NCI-H69 (cell line): Measurements from ENCODE around the gene TSPO.

Experiments used
- DNase-seq: peaks from one replicate; lab custom pipeline; 2025; lab: John Stamatoyannopoulos, UW

The TSPO gene

GRCh38 chr22:43202326-43202725 lies 51.0 kb downstream of the TSPO start:
- DNase-seq = no peak

- no peak for DNase-seq
Observed at GRCh38 chr22:43202756-43203410, 51.5 kb downstream of the TSPO start.

DNA sequence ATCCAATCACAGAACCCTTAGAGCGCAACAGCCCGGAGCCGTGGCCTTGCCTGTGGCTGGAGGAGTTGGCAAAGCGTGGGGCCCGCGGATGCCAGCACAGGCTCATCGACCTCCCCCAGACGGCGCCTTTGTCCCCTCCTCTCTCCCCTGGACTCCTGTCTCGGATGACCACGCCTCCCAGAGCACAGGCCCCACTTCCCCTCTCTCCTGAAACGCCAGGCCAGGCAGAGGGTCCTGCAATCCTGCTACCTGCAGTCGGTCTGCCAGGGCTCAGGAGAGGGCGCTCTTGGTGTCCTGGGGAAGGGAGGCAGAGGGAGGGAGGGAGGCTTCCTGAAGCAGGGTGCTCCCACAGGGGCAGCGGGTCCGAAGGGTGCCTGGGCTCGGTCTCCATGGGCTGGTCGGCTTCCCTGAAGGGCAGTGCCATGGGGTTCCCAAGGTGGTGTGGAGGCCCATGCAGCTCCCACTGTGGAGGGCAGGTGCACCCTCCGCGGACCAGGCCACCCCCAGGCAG lies 52.2 kb downstream of the TSPO start:
- no peak for DNase-seq

DNA sequence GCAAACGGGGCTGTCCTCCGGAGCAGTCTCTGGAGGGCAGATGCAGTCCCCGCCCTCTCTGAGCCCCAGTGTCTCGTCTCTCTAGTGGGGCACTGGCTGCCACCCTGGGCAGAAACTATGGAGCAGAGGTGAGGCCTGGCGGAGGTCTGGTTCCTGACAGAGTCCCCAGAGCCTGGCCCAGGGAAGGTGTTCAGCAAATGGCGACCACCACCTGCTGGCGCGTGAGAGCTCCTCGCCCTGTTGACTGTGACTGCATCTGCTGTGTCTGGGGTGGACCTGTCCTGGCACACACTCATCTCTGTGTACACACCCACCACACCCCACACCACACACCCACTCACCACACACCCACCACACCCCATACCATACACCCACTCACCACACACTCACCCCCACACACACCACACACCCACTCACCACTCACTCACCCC lies 53.9 kb downstream of the TSPO start:
- DNase-seq = no peak

DNA sequence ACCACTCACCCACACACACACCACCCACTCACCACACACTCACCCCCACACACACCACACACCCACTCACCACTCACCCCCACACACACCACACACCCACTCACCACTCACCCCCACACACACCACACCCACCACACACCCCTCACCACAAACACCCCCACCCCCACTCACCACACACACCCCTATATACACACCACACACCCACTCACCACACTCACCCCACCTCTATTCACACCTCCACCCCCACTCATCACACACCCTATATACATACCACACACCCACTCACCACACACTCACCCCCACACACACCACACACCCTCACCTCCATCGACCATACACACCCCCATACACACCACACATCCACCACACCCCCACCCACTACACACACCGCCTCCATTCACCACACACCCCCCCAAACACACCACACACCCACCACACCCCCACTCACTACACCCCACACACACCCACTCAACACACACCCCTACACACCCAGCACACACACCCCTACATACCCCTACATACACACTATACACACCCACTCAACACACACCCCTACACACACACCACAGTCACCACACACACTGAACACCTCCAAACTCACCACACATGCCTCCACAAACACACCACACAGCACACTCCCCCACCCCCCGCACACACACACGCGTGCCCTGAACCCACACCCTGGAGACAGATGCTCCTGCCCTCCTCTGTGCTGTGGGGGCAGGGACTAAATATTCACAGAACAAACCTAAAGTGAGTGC lies 54.6 kb downstream of the TSPO start:
- DNase-seq = no peak

DNA sequence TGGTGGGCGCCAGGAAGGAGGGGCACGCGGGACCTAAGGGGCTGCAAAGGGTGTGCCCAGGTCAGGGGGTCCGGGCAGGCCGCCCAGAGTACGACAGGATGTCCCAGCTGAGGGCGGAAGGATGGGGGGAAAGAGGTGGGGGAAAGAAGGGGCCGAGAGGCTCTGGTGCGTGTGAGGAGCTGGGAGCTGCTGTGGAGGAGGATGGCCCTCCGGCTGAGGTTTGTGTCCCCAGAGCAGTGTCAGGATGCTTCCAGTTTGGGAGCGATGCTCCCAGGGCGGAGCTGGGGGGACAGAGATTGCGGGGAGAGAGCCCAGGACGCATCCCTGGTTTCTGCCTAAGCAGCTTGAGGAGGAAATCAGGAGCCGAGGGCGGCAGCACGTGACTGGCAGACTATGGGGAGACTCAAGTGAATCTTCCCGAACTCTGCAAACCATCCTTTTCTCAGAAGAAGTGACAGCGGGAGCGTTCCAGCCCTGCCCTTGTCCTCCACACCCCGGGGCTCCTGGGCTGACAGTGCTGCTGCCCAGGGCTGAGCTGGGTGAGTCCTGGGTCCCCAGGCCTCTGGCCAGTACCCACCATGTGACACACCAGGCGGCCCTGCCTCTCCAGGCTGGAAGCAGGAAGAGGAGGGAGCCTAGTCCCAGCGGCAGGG lies 55.3 kb downstream of the TSPO start:
- no peak for DNase-seq

DNA sequence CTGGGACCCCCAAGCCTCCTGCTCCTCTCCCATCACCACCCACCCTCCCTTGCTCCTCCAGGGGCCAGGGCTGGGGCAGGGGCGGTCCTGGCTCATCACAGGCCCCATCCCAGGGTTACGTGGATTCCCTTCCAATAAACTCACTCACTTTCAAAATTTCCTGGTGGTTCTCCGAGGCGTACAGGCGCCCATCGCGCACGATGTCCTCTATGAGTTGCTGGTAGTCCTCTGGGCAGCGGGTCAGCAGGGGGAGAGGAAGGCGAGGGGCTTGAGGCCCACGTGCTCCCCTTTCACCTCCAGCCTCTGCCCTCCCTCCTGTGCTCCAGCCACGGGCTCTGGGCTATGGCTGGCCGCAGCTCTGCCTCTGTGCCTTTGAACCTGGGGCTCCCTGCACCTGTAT lies 56.0 kb downstream of the TSPO start:
- no peak for DNase-seq

GRCh38 chr22:43207849-43208702 lies 56.7 kb downstream of the TSPO start:
- no peak for DNase-seq

GRCh38 chr22:43208703-43209522 lies 57.6 kb downstream of the TSPO start:
- DNase-seq = no peak

GRCh38 chr22:43209523-43209890 lies 58.1 kb downstream of the TSPO start:
- DNase-seq = no peak

- DNase-seq = no peak
Observed at GRCh38 chr22:43209971-43210370, 58.6 kb downstream of the TSPO start.

- DNase-seq = no peak
Observed at GRCh38 chr22:43210631-43211515, 59.5 kb downstream of the TSPO start.

DNA sequence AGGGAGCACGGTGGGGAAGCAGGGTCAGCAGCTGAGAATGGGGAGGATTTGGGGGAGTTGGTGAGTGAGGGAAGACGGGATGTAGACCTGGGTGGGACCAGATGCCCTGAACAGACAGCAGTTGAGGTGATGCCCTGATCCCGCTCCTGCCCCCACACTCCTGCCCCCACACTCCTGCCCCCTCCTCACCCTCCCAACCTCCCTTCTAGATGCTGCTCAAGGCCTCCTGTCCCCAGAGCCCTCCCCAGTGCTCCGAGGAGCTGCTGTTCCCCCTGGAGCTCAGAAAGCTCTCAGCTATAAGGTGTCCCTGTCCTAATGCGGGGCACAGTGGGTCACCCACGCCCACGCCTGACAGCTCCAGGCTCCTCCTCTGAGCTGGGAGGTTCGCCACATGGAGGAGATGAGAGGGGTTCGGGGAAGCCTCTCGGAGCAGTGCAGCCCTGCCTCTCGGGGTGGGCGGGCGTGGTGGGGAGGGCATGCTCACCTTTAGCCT lies 60.6 kb downstream of the TSPO start:
- no peak for DNase-seq

DNA sequence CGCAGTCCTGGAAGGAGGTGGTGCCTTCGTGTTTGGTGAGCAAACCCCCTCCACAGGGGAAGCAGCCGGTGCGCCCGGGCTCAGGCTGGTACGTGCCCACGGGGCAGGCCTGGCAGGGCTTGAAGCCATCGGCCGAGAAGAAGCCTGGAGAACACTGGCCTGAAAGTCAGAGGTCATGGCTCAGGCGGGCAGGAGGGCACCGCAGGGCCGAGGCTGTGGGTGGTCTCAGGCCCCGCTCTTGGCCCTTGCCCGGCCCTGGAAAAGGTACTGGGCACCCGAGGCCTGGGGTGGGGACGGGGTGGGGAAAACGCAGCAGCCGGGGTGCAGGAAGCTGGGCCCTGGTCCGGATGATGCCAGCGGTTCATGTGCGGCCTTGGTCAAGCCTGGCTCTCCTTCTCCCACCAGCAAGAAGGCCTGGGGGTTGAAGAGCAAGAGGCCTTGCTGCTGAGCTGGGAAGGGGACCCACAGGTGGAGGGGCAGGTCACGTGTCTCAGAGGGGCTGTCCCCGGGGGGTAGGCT lies 61.1 kb downstream of the TSPO start:
- no peak for DNase-seq
